DMS 273 (cell line): Measurements from ENCODE around the gene ZCWPW1.

ENCODE experiments used
- DNase-seq: peaks from one replicate; lab custom pipeline; 2025; ENCODE audit not compliant: unreplicated experiment; lab: John Stamatoyannopoulos, UW

Gene ZCWPW1

DNA sequence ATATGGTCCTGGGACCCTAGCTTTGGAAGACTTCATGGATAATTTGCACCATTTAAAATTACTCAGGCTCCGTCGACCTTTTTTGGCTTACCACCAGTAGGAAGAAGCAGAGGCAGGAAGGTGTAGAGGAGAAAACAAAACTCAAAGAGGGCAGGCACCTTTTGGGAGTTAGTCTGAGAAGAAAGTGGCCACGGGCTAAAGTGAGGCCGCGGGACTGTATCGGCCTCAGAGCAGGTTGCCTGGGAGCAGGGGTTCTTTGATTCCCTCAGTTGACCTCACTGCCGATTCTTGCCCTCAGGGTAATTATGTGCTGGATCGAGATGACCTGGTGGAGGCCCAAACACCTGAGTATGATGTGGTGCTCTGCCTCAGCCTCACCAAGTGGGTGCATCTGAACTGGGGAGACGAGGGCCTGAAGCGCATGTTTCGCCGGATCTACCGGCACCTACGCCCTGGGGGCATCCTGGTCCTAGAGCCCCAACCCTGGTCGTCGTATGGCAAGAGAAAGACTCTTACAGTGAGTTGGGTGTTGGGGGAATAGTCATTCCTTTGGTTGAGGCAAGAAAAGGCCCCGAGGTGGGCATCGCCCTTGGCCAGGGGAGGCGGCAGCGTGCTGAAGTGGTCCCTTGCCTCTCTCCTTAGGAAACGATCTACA lies 4.2 kb upstream of the ZCWPW1 start:
- no peak for DNase-seq

DNA sequence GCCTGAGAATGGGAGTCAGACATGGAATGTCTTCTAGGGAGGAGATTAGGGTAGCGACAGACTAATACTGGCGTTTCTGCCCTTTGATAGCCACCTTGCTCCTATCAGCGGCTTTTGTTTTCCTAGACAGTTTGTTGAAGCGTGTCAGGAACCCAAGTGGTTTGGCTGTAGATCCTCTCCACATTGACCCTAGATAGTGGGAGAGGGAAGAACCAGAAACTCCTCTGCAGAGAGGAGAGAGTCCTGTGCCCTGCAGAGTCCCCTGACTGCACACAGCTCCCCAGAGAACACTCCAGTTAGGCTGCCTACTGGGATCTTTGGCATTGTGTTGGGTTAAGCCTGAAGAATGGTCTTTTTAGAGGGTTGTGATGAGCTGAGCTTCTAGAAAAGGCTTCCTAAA lies 3.5 kb upstream of the ZCWPW1 start:
- DNase-seq = no peak

DNA sequence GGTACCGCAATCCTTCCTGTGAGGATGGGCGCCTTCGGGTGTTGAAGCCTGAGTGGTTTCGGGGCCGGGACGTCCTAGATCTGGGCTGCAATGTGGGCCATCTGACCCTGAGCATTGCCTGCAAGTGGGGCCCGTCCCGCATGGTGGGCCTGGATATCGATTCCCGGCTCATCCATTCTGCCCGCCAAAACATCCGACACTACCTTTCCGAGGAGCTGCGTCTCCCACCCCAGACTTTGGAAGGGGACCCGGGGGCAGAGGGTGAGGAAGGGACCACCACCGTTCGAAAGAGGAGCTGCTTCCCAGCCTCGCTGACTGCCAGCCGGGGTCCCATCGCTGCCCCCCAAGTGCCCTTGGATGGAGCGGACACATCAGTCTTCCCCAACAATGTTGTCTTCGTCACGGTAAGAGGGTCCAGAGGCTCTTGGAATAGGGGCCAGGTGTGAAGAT lies 2.8 kb upstream of the ZCWPW1 start:
- no peak for DNase-seq

DNA sequence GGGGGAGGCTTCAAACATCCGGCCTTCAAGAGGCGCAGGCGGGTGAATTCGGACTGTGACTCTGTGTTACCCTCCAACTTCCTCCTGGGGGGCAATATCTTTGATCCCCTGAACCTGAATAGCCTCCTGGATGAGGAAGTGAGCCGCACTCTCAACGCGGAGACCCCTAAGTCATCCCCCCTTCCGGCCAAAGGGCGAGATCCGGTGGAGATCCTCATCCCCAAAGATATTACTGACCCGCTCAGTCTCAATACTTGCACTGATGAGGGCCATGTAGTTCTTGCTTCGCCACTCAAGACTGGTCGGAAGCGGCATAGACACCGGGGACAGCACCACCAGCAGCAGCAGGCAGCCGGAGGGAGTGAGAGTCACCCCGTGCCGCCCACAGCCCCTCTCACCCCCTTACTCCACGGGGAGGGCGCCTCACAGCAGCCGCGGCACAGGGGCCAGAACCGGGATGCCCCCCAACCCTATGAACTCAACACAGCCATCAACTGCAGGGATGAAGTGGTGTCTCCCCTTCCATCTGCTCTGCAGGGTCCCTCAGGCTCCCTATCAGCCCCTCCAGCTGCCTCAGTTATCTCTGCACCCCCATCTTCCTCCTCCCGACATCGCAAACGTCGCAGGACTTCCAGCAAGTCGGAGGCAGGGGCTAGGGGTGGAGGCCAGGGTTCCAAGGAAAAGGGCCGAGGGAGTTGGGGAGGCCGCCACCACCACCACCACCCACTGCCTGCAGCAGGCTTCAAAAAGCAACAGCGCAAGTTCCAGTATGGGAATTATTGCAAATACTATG lies 2.2 kb upstream of the ZCWPW1 start:
- DNase-seq = no peak

DNA sequence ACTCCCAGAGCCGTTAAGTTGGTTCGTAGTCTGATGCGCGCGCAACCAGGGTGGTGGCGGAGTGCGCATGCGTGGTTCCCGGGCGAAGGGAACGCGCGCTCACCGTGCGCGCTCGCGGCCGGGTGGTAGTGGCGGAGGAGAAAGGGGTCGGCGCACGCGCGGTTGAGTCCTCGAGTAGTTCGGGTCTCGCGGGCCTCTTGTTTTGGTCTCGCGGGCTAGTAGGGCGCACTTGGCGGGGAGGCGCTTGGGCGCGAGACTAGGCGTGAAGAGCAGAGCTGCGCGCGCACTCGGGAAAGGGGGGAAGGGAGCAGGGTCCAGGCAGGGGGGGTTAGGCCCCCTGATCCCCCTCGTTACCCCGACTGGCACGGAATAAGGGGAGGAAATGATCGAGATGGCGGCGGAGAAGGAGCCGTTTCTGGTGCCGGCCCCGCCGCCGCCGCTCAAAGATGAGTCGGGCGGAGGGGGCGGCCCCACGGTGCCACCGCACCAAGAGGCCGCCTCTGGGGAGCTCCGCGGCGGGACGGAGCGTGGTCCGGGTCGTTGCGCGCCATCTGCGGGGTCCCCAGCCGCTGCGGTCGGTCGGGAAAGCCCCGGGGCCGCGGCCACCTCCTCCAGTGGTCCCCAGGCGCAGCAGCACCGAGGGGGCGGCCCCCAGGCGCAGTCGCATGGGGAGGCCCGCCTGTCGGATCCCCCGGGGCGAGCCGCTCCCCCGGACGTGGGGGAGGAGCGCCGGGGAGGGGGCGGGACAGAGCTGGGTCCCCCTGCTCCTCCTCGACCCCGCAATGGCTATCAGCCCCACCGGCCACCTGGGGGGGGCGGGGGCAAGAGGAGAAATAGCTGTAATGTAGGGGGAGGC lies 1.4 kb upstream of the ZCWPW1 start, which contains the start of gene MEPCE:
MEPCE (plus strand) TSS at position 195 of the 856 bp plus-strand sequence; CDS start at position 383, 188 bp downstream.
- DNase-seq = peak; percentile 100

DNA sequence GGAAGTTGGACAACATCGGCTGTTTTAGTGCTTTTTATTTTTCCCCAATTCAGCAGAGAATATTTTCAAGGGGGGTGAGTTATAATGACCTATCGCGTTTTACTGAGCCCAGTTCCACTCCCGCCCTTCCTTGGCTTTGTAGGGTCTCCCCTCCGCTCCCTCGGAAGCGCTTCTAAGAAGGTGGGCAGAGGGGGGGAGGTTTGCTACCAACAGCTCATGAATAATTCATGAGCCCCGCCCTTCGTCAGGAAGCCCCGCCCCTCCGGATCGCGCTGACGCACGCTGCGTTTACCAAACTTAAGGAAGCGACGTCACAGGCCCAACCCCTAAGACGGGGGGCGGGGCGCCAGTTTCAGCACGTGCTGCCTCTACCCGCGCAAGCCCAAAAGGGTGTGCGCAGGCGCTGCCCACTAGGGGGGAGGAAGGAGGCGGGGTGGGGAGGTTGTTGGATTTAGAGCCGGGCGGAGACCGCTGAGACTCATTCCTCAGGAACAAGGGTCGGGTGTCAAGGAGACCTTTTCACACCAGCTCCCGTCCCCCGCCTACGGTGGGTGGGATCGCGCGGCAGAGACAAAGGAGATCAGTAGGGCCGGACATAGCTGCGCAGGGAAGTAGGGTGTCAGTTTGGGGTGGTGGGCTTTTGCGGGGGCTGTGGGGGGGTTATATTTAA lies 599 bp upstream of the ZCWPW1 start:
- DNase-seq = peak; percentile 100

DNA sequence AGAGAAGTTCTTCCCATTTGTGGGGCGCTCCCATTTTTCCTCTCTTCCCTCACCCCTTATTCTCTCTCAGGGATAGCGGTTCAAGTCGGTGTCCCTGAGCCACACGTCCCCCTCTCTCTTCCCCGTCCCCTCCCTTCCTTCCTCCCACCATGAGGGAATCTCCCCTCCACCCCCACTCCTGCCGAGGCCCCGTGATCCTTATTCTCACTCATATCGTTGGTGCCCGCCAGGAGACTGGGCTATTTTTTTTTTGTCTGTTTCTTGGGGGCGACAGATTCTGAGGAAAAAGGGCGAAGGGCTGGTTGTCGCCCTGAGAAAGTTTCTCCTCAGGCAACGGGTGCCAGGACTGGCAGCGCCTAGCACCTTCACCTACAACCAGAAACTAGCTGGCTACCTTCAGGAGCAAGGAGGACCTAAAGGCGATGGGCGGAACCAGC lies 723 bp downstream of the ZCWPW1 start:
- no peak for DNase-seq

DNA sequence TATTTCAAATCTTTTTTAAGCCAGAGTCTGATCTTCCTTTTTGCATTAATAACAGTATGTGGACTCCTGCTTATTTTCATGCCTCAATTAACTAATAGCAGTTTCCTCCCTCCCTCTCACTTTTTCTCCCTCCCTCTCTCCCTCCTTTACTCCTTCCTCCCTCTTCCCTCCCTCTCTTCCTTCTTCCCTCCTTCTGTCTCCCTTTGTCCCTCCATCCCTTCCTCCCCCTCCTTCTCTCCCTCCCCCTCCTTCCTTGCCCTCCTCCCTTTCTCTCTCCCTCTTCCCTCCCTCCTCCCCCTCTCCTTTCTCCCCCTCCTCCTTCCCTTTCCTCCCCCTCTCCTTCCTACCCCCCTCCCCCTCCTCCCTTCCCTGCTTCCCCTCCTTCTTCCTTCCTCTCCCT lies 2.0 kb downstream of the ZCWPW1 start:
- DNase-seq = no peak

DNA sequence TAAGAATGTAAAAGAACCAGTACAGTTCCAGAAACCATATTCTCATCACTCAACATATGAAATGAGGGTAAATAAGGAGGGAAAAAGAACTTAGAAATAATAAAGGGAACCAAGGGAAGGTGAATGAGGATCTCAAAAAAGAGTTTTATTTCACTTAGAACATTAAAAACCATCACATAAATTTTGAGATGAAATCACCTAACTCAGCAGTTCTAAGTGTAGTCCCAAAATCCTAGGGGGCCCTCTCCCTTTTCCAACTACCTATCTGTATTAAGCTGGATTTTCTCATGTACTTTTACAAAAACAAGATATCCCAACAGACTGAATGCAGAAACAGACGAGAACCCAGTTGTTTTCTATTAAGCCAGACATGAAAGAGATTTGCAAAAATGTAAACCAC lies 3.2 kb downstream of the ZCWPW1 start:
- DNase-seq = no peak

DNA sequence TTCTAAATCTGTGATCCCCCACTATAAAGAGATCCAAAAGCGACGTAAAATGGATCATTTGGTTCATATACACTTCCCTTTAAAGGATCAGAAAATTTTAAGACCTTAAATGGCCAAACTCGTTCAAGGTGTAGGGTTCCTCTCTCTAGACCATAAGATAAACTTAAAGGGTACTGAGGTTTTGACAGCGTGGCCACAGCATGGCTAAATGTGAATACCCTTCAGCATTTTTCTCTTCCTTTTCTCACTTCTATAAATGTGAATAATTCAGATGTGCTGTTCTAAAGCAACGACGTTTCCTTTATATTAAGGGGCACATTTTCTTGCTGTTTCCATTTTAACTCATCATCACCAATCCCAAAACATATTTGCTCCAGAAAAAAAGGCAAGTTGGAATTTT lies 5.2 kb downstream of the ZCWPW1 start:
- DNase-seq = no peak

DNA sequence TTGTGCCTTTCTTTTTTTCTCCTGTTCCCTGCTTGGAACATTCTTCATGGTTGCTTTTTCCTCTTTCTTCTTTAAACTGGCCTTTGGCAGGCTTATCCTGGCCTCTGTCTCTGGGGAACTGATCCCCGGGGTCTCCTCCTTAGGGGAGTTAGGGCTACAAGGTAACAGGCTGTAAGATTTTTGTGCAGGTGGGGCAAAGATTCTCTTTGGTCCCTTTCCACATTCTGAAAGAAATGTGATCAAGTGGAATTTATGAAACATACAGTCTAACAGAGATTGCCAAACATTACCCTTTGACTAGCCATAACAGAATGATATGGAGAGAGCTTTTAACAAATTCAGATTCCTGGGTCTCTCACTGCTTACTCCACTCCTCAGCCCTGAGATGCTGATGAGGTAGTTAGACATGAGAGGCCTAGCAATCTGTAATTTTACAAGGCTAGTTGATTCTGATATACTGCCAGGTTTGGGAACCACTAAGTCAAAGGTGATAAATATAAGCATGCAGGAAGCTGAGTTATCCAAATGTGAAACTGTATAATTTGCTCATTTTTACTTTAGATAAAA lies 8.8 kb downstream of the ZCWPW1 start:
- no peak for DNase-seq

DNA sequence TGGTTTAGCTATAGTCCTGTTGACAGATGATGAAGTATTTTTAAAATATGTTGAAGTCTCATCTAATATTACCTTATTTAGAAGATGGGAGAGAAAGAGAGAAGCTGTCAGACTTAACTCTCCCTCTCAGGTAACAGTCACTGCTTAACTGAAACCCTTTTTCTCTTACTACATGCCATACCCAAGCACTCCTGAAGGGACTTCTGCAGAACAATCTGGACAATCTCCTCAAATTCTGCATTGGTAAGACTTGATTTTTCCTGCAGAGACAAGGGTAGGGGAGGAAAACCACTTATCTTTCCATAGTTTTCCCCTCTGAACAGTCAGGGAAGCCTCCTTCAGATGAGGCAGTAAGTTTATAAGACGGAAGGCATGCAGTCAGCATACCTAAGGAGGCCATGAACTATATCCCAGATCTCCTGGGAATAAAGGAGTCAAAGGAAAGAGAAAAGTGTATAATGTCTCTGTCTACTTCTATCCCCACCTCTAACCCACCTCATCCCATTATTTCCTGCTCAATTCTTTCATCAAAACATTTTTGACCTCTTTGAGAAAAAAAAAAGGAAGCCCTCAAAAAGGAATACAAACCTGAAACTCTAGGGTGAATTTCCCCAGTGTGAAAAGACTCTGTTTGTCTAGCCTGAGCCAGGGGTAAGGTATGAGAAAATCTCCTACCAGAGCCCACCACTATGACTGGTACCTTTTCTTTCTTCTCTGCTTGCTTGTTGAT lies 9.4 kb downstream of the ZCWPW1 start:
- DNase-seq = no peak

DNA sequence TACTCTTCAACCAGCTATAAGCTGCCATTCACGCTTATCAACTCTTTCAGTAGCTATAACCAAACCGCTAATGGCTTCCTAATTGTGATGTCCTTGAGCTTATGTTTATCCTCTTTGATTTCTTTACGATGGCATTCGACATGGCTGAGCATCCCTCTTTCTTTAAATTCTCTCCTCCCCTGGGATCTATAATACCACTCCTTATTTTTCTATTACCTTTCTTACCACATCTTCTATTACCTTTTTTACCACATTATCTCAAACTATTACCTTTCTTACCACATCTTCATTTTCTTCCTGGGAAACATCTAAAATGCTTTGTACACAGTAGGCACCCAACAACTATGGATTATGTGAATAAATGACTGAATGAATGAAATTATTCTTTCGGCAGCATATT lies 13.1 kb downstream of the ZCWPW1 start:
- no peak for DNase-seq

DNA sequence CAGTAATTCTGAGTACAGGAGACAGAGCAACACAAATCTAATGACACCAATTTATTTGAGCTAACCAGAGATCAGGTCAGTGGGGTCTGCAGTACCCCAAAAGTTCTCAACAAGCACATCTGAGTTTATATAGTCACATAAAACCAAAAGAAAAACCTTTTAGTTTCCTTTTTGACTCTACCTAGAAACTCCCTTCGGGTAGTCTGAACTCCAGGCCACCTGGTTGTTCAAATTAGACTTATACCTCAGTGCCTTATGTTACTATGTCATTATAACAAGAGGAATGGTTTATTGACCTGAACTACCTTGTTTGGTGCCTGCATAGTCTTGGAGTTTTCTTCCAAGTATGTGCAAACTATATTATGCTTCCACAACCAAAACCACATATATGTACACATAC lies 14.6 kb downstream of the ZCWPW1 start:
- DNase-seq = no peak

DNA sequence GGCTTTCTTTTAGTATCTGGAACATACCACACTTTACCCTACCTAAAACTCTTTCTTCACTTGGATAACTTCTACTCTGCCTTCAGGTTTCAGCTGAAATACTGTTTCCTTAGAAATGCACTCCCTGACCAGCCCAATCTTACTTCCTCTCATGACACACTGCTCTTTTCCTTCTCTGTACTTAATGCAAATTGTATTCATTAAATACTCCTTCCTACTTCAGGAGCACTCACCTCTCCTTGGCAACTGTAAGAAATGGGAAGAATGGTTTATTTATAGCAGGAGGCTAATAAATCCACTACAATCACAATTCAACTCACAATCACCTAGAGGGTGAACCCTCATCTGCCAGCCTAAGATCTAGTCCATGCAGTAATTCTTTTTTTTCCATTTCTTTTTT lies 15.2 kb downstream of the ZCWPW1 start:
- DNase-seq = no peak

DNA sequence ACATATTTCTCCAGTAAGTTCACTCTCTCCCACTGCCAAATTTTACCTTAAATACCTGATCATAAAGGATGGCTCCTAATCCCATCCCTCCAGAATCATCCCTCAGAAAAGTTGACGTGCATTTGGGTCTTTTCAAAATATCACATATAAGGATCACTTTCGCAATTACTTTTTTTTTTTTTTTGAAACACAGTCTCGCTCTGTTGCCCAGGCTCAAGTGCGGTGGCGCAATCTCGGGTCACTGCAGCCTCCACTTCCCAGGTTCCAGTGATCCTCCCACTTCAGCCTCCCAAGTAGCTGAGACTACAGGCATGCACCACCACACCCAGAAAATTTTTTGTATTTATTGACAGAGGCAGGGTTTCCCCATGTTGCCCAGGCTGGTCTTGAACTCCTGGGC lies 17.4 kb downstream of the ZCWPW1 start:
- DNase-seq = no peak

DNA sequence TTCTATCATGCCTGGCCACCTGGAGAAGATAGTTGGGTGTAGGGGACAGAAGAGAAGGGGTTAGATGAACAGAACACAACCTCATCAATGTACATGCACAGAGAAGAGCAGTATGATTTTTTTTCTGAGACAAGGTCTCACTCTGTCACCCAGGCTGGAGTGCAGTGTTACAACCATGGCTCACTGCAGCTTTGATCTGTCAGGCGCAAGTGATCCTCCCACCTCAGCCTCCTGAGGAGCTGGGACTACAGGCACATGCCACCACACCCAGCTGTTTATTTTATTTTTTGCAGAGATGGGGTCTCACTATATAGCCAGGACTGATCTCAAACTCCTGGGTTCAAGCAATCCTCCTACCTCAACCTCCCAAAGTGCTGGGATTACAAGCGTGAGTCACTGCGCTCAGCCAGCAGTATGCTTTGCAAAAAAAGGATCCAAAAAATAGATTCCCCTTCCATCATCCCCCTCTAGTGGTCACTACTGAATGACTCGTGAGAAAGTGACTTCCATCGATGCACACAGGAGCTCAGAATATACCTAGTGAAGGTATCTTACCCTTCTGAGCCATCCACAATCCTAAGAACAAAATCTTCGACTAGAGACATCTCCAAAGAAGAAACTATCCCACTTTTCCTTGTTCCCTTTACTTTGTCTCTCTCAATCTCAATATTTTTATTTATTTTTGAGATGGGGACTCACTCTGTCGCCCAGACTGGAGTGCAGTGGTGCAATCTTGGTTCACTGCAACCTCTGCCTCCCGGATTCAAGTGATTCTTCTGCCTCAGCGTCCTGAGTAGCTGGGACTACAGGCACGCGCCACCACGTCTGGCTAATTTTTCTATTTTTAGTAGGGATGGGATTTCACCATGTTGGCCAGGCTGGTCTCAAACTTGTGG lies 21.0 kb downstream of the ZCWPW1 start:
- peak; percentile 88 for DNase-seq

DNA sequence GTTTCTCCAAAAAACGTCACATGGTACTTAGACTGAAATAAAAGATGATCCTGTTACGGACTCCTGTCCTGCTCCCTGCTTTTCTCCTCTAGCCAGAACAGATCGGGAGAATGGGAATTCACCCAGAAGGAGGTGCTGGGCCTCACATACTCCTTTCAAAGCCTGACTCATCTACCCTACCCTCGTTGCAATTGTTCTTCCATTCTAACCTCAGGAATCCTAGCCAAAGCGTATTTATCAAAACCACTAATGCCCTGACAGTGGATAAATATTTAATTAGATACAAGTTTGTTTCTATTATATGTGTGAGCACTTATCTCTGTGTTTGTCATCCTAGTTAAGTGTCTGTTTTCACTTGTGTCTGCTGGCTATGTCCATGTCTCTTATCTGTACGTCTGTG lies 21.7 kb downstream of the ZCWPW1 start:
- DNase-seq = no peak

DNA sequence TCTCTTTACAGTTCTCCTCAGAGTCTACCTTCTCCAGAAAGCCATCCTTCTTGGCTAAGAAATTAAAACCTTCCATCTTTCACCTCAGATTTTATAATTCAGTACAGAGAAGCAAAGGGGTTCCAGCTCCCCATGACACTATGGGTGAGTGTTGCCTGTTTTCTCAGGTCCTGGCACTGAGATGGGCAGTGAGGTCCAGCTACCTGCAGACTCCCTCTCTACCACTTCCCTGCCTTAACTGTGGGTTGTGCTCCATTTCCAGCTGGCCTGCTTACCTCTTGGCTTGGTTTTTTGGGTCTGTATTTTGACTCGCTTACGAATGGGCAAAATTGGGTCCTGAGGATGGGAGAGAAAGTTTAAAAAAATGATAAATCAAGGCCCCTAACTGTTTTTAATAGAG lies 26.3 kb downstream of the ZCWPW1 start:
- DNase-seq = no peak
